ENCODE data around the gene DYNLRB2.

The DYNLRB2 gene

DNA sequence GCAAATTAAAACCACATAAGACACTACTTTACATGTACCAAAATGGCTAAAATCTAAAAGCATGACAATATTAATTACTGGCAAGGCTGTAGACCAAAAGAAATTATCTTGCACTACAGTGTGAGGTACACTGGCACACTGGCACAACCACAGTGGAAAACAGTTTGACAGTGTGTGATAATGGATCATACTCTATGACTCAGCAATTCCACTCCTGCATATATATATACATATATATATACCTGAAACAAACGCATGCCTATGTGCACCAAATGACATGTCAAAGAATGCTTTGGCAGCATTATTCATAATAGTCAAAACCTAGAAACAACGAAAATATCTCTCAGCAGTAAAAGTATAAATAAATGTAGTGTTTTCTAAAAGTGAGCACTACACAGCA is 4.6 kb upstream of the DYNLRB2 start:
- Histone ChIP-seq H3K27me3 (ENCODE audit: low read length) (no peaks in the 10 kb centered on the region), H3K36me3 (ENCODE audit: low read length) (peaks cover 3% of the 10 kb centered on the region; the same call in 1 of the 2 replicates), H3K27ac (ENCODE audit: low read depth, low read length) (no peak overlapping the region), H3K79me2 (ENCODE audit: insufficient read depth, low read length) (no peaks in the 10 kb centered on the region), H3F3A (ENCODE audit: insufficient read depth) (no peaks in the 10 kb centered on the region), H3K4me2 (ENCODE audit: low read depth, low read length, poor library complexity, severe bottlenecking) (no peak overlapping the region), H2AFZ (ENCODE audit: low read depth, low read length, severe bottlenecking) (no peak overlapping the region), H4K20me1 (ENCODE audit: low read depth, low read length) (no peaks in the 10 kb centered on the region), H3K4me3 (ENCODE audit: insufficient read depth, low read length, poor library complexity, severe bottlenecking) (no peak overlapping the region), H3K9me2 (replicated peaks; ENCODE audit: insufficient read depth, low read length) (no peaks in the 10 kb centered on the region), H3K9ac (ENCODE audit: low read length) (no peak overlapping the region), H3K9me3 (ENCODE audit: insufficient read depth, low read length) (no peaks in the 10 kb centered on the region)
- TF ChIP-seq CTCF (IDR thresholded peaks at IDR 0.05; ENCODE audit: insufficient read depth, low read length, poor library complexity, severe bottlenecking) = no peak
- no peak for TF ChIP-seq EZH2phosphoT487 (conservative IDR thresholded peaks at IDR 0.05; ENCODE audit: low read length)

GRCh38 chr16:80541306-80541694 is 507 bp downstream of the DYNLRB2 start:
- H3K79me2 ChIP-seq (ENCODE audit: insufficient read depth, low read length) = no peaks in the 10 kb centered on the region
- peak overlapping the region; percentile 38; the same call in 1 of the 2 replicates for H3K9ac ChIP-seq (ENCODE audit: low read length)
- H3F3A ChIP-seq (ENCODE audit: insufficient read depth) = no peaks in the 10 kb centered on the region
- peak overlapping the region; percentile 52 for H3K4me3 ChIP-seq (ENCODE audit: insufficient read depth, low read length, poor library complexity, severe bottlenecking)
- no peaks in the 10 kb centered on the region for H4K20me1 ChIP-seq (ENCODE audit: low read depth, low read length)
- peaks cover 3% of the 10 kb centered on the region; the same call in 1 of the 2 replicates for H3K36me3 ChIP-seq (ENCODE audit: low read length)
- no peaks in the 10 kb centered on the region for H3K9me2 ChIP-seq (replicated peaks; ENCODE audit: insufficient read depth, low read length)
- peak overlapping the region; percentile 98 for H2AFZ ChIP-seq (ENCODE audit: low read depth, low read length, severe bottlenecking)
- H3K9me3 ChIP-seq (ENCODE audit: insufficient read depth, low read length) = no peaks in the 10 kb centered on the region
- peak overlapping the region; percentile 70 for H3K4me2 ChIP-seq (ENCODE audit: low read depth, low read length, poor library complexity, severe bottlenecking)
- no peaks in the 10 kb centered on the region for H3K27me3 ChIP-seq (ENCODE audit: low read length)
- TF ChIP-seq CTCF (IDR thresholded peaks at IDR 0.05; ENCODE audit: insufficient read depth, low read length, poor library complexity, severe bottlenecking) = no peak
- no peak for TF ChIP-seq EZH2phosphoT487 (conservative IDR thresholded peaks at IDR 0.05; ENCODE audit: low read length)
- no peak overlapping the region for H3K27ac ChIP-seq (ENCODE audit: low read depth, low read length)

DNA sequence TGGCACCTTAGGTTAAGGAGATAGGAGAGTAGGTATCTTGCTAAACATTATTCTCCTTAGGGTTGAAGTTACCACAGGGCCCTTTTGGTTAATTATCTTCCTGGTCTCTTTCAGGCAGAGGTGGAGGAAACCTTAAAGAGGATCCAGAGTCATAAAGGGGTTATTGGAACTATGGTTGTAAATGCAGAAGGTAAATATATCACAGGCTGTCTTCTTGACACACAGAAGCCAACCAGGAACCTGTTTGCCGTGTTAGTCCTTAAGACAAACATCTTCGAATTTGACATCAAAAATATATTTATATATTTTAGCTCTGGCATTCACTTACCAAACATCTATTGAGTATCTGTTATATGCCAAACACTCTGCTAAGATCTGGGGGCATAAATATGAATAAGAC is 2.4 kb downstream of the DYNLRB2 start:
- TF ChIP-seq EZH2phosphoT487 (conservative IDR thresholded peaks at IDR 0.05; ENCODE audit: low read length) (no peak), CTCF (IDR thresholded peaks at IDR 0.05; ENCODE audit: insufficient read depth, low read length, poor library complexity, severe bottlenecking) (no peak)
- H3K4me3 ChIP-seq (ENCODE audit: insufficient read depth, low read length, poor library complexity, severe bottlenecking) = no peak overlapping the region
- H4K20me1 ChIP-seq (ENCODE audit: low read depth, low read length) = no peaks in the 10 kb centered on the region
- no peaks in the 10 kb centered on the region for H3K27me3 ChIP-seq (ENCODE audit: low read length)
- no peaks in the 10 kb centered on the region for H3K9me3 ChIP-seq (ENCODE audit: insufficient read depth, low read length)
- H3K4me2 ChIP-seq (ENCODE audit: low read depth, low read length, poor library complexity, severe bottlenecking) = no peak overlapping the region
- no peak overlapping the region for H3K9ac ChIP-seq (ENCODE audit: low read length)
- H3F3A ChIP-seq (ENCODE audit: insufficient read depth) = no peaks in the 10 kb centered on the region
- H3K9me2 ChIP-seq (replicated peaks; ENCODE audit: insufficient read depth, low read length) = no peaks in the 10 kb centered on the region
- no peak overlapping the region for H3K27ac ChIP-seq (ENCODE audit: low read depth, low read length)
- H3K36me3 ChIP-seq (ENCODE audit: low read length) = peaks cover 3% of the 10 kb centered on the region; the same call in 1 of the 2 replicates
- H2AFZ ChIP-seq (ENCODE audit: low read depth, low read length, severe bottlenecking) = no peak overlapping the region
- H3K79me2 ChIP-seq (ENCODE audit: insufficient read depth, low read length) = no peaks in the 10 kb centered on the region
